K562 (cell line): ENCODE data around the gene HCN1. TPM values are rescaled to one million over a fixed set of nuclear protein-coding genes. Genes with fewer than 3 reads are reported as not detected.

ENCODE experiments used
- ATAC-seq: fragments of 200-7000 bp; cut with Tn5 transposase; 3 replicates; pipeline ENCODE4 v1.9.1; 2020; ENCODE audit warnings: moderate library complexity
- BruUV-seq: library from RNA; stranded (reverse); fragments of 400-500 nt; replicated peaks from 2 replicates; lab custom pipeline; 2021; lab: Mats Ljungman, UMichigan
- CTCF ChIA-PET: fragments of 300-600 bp; formaldehyde crosslinking; extraction: SDS; loops from one replicate; lab custom pipeline; 2021; ENCODE audit warnings: low intra/inter-chr PET ratio; lab: Yijun Ruan, JAX
- POLR2A ChIA-PET: fragments of 300-600, 350-650 bp; sonication (Branson Sonifier 250); formaldehyde crosslinking; extraction: SDS; loops from one replicate; lab custom pipeline; 2021; ENCODE audit warnings: antibody characterized with exemption, inconsistent platforms; lab: Yijun Ruan, JAX
- DNase-seq, 4 experiments: peaks; one replicate each; pipeline versions ENCODE4 v3.0.0 to v3.0.0-alpha.2; 2011 to 2018; ENCODE audit warnings: low spot score in 3 of 4, mixed read lengths in 3 of 4; ENCODE audit errors: extremely low read depth in 1 of 4
- FAIRE-seq: peaks from 2 replicates; lab custom pipeline; 2011; peaks lifted over from hg19 to GRCh38; lab: Jason Lieb, UNC
- H2AFZ ChIP-seq: 2 replicates; pipeline ENCODE4 v1.6.0; 2011; ENCODE audit warnings: low read depth, low read length, control low read depth, inconsistent platforms
- H3K27ac ChIP-seq: fragments of 200-600 bp; 3 replicates; pipeline ENCODE4 v1.8.0; 2011; ENCODE audit warnings: low read depth, mild to moderate bottlenecking, control low read depth, inconsistent platforms, low read length, moderate library complexity, mixed read lengths; ENCODE audit errors: extremely low read depth
- H3K27me3 ChIP-seq, 2 experiments: fragments of 300-600 bp in 1 of 2; 2 replicates in 1 of 2; 3 replicates in 1 of 2; pipeline versions ENCODE4 v1.6.0 to v1.8.0; 2011; ENCODE audit warnings: inconsistent platforms in 2 of 2, low read length in 2 of 2, mild to moderate bottlenecking in 1 of 2, mixed read lengths in 1 of 2, moderate library complexity in 1 of 2; ENCODE audit not compliant: control insufficient read depth in 2 of 2, insufficient read depth in 2 of 2
- H3K36me3 ChIP-seq: fragments of 300-600 bp; 3 replicates; pipeline ENCODE4 v1.8.0; 2011; ENCODE audit warnings: mild to moderate bottlenecking, low read length, inconsistent platforms; ENCODE audit not compliant: control insufficient read depth, insufficient read depth
- H3K4me1 ChIP-seq, 2 experiments: fragments of 200-600 bp in 1 of 2; replicated peaks in 1 of 2; 2 replicates in 1 of 2; 3 replicates in 1 of 2; pipeline versions ENCODE4 v1.5.1 to v1.8.0; 2011; ENCODE audit warnings: inconsistent platforms in 2 of 2, low read length in 2 of 2, mild to moderate bottlenecking in 1 of 2, mixed read lengths in 1 of 2, moderate library complexity in 1 of 2; ENCODE audit not compliant: control insufficient read depth in 2 of 2, insufficient read depth in 2 of 2
- H3K4me2 ChIP-seq: 2 replicates; pipeline ENCODE4 v1.6.1; 2011; ENCODE audit warnings: low read length, control low read depth, inconsistent platforms, mixed read lengths; ENCODE audit not compliant: insufficient read depth
- H3K4me3 ChIP-seq: fragments of 200-600 bp; sonication (generic), shearing (Covaris generic); 2 replicates; pipeline ENCODE4 v1.5.1; 2016; ENCODE audit warnings: control low read depth, inconsistent platforms
- H3K79me2 ChIP-seq: fragments of 200-600 bp; 3 replicates; pipeline ENCODE4 v1.8.0; 2011; ENCODE audit warnings: low read length, inconsistent platforms; ENCODE audit not compliant: control insufficient read depth, insufficient read depth
- H3K9ac ChIP-seq, 2 experiments: 2 replicates each; pipeline versions ENCODE4 v1.6.0 to v1.6.1; 2011; ENCODE audit warnings: low read depth in 2 of 2, low read length in 2 of 2, control low read depth in 1 of 2, inconsistent platforms in 1 of 2, mild to moderate bottlenecking in 1 of 2, mixed read lengths in 1 of 2; ENCODE audit not compliant: insufficient read depth in 1 of 2
- H3K9me1 ChIP-seq: one replicate; pipeline ENCODE4 v1.6.0; 2011; ENCODE audit warnings: inconsistent platforms, mild to moderate bottlenecking, low read length, moderate library complexity; ENCODE audit not compliant: control insufficient read depth, insufficient read depth
- H3K9me3 ChIP-seq: replicated peaks from 2 replicates; pipeline ENCODE4 v1.5.1; 2011; ENCODE audit warnings: low read depth, low read length, inconsistent platforms; ENCODE audit not compliant: control insufficient read depth, insufficient read depth
- H4K20me1 ChIP-seq: replicated peaks from 2 replicates; pipeline ENCODE4 v1.6.1; 2011; ENCODE audit warnings: low read length, inconsistent platforms, mixed read lengths; ENCODE audit not compliant: control insufficient read depth, insufficient read depth
- ELF1 ChIP-seq: fragments of 200-800 bp; sonication (Bioruptor generic); IDR thresholded peaks from 2 replicates; pipeline ENCODE4 v1.6.1; 2016; ENCODE audit warnings: missing genetic modification characterization, missing compliant biosample characterization
- ETS1 ChIP-seq: conservative IDR thresholded peaks from 2 replicates; pipeline ENCODE4 v1.6.1; 2011; ENCODE audit warnings: low read depth, mild to moderate bottlenecking, low read length; ENCODE audit not compliant: control insufficient read depth
- HINFP ChIP-seq: fragments of 450-650 bp; conservative IDR thresholded peaks from 2 replicates; pipeline ENCODE4 v1.6.1; 2016; ENCODE audit warnings: missing genetic modification characterization, low read depth, mild to moderate bottlenecking, control low read depth, missing compliant biosample characterization
- JUN ChIP-seq, 2 experiments: sonication (generic) in 1 of 2; formaldehyde crosslinking in 1 of 2; IDR thresholded peaks; 2 replicates each; pipeline versions ENCODE4 v1.6.1 to v1.8.0; 2012 to 2022; ENCODE audit warnings: borderline replicate concordance in 2 of 2, mild to moderate bottlenecking in 2 of 2, improper control_type of control experiment in 1 of 2, low read depth in 1 of 2, low read length in 1 of 2, missing genetic modification reagents in 1 of 2
- KDM5B ChIP-seq: fragments of 200-600 bp; sonication (generic); IDR thresholded peaks from 2 replicates; pipeline ENCODE4 v1.6.1; 2012; ENCODE audit warnings: low read depth, mild to moderate bottlenecking, moderate library complexity, low read length, control low read depth, inconsistent platforms; ENCODE audit not compliant: insufficient replicate concordance
- PHF8 ChIP-seq: fragments of 200-600 bp; sonication (generic); IDR thresholded peaks from 2 replicates; pipeline ENCODE4 v1.6.1; 2012; ENCODE audit warnings: mixed run types, mild to moderate bottlenecking, inconsistent platforms, low read length, moderate library complexity, borderline replicate concordance
- RFX1 ChIP-seq: fragments of 450-650 bp; IDR thresholded peaks from 2 replicates; pipeline ENCODE4 v1.6.1; 2016; ENCODE audit warnings: mild to moderate bottlenecking, moderate library complexity
- RFX7 ChIP-seq: fragments of 250-450 bp; sonication (Bioruptor Pico); IDR thresholded peaks from 2 replicates; pipeline ENCODE4 v1.5.1; 2021; ENCODE audit warnings: mild to moderate bottlenecking
- STAG1 ChIP-seq: sonication (generic); formaldehyde crosslinking; IDR thresholded peaks from 2 replicates; pipeline ENCODE4 v1.5.0; 2020; ENCODE audit warnings: missing genetic modification reagents, borderline replicate concordance
- in situ Hi-C: fragments of 300-500 bp; cut with MboI; formaldehyde crosslinking; loops from 4 replicates; pipeline ENCODE4 v1.15.0; 2018; ENCODE audit warnings: inconsistent platforms, mixed read lengths
- intact Hi-C: fragments of 100-400 bp; cut with micrococcal nuclease; formaldehyde crosslinking; loops from 2 replicates; pipeline ENCODE4 v1.14.2; 2022
- polyA plus RNA-seq, 8 experiments: library from polyadenylated mRNA; depleted of rRNA in 4 of 8; stranded (reverse) in 5 of 8; unstranded in 3 of 8; fragments of >200 nt; fragmentation: Nextera tagmentation in 2 of 8; fragmentation: Illumina TruSeq in 1 of 8; extraction: Ambion mirVana in 2 of 8; extraction: Trizol in 1 of 8; gene quantifications; 2 replicates each; pipeline versions ENCODE4 v1.2.1 to v1.2.3, GENCODE V29; 2011 to 2014; ENCODE audit warnings: inconsistent platforms in 1 of 8, missing spikeins in 1 of 8
- total RNA-seq, 7 experiments: library from RNA; depleted of rRNA in 6 of 7; stranded (reverse); fragments of >200 nt in 6 of 7; fragmentation: Illumina TruSeq in 2 of 7; extraction: Trizol in 2 of 7; gene quantifications; 2 replicates each; pipeline versions ENCODE4 v1.2.1 to v1.2.3, GENCODE V29; 2011 to 2021; ENCODE audit warnings: low replicate concordance in 1 of 7
- TF ChIP-seq, protein P1 (sequence below): sonication (generic); formaldehyde crosslinking; IDR thresholded peaks from 2 replicates; pipeline ENCODE4 v1.8.0; 2022; ENCODE audit warnings: missing genetic modification reagents, mild to moderate bottlenecking, moderate library complexity, borderline replicate concordance
- TF ChIP-seq, protein P2 (sequence below): sonication (generic); formaldehyde crosslinking; IDR thresholded peaks from 2 replicates; pipeline ENCODE4 v1.9.0; 2022; ENCODE audit warnings: mild to moderate bottlenecking, missing genetic modification reagents

Gene HCN1
- total and polyA plus RNA-seq, 9 of the 15 experiments (the other 6 are each of a cell fraction or from before 2014, with no cell fraction given), result not detected

GRCh38 chr5:45335346-45335745 is 360.8 kb downstream of the HCN1 start:
- intact Hi-C loops, result no loop called here
- H3K79me2 ChIP-seq, result no peaks in the 10 kb centered on the region
- TF ChIP-seq, protein P1, sequence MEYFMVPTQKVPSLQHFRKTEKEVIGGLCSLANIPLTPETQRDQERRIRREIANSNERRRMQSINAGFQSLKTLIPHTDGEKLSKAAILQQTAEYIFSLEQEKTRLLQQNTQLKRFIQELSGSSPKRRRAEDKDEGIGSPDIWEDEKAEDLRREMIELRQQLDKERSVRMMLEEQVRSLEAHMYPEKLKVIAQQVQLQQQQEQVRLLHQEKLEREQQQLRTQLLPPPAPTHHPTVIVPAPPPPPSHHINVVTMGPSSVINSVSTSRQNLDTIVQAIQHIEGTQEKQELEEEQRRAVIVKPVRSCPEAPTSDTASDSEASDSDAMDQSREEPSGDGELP (CRISPR knock-in tag), result no peak
- TF ChIP-seq, protein P2, sequence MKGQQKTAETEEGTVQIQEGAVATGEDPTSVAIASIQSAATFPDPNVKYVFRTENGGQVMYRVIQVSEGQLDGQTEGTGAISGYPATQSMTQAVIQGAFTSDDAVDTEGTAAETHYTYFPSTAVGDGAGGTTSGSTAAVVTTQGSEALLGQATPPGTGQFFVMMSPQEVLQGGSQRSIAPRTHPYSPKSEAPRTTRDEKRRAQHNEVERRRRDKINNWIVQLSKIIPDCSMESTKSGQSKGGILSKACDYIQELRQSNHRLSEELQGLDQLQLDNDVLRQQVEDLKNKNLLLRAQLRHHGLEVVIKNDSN (CRISPR knock-in tag), result no peak
- TF ChIP-seq RFX7 (CRISPR knock-in tag), result no peak
- no peak for TF ChIP-seq ETS1
- no peak for TF ChIP-seq JUN (IDR thresholded peaks at IDR 0.05; ENCODE audit: borderline replicate concordance, low read depth, low read length)
- no peak for TF ChIP-seq JUN (CRISPR knock-in tag; IDR thresholded peaks at IDR 0.05; ENCODE audit: borderline replicate concordance)
- no peak for TF ChIP-seq RFX1
- no peak for TF ChIP-seq PHF8
- TF ChIP-seq KDM5B, result no peak
- TF ChIP-seq ELF1 (tag), result no peak
- no peak for TF ChIP-seq STAG1 (CRISPR knock-in tag)
- no peak for TF ChIP-seq HINFP (tag)
- H3K4me3 ChIP-seq, result no peak overlapping the region
- in situ Hi-C loops, result no loop called here
- no peaks in the 10 kb centered on the region for H3K27me3 ChIP-seq
- no peak overlapping the region for H3K4me2 ChIP-seq
- DNase-seq (no peak), FAIRE-seq (no peak), ATAC-seq (no peak)
- no peak overlapping the region for H3K27ac ChIP-seq
- CTCF ChIA-PET, result no interaction called here
- no peak overlapping the region for H3K9ac ChIP-seq
- no peaks in the 10 kb centered on the region for H4K20me1 ChIP-seq
- H3K9me1 ChIP-seq, result no peaks in the 10 kb centered on the region
- no peaks in the 10 kb centered on the region for H3K4me1 ChIP-seq
- POLR2A ChIA-PET, result no interaction called here
- no TSS peak for BruUV-seq
- H2AFZ ChIP-seq, result no peak overlapping the region
- H3K9me3 ChIP-seq, result peaks cover 5% of the 10 kb centered on the region
- H3K36me3 ChIP-seq, result no peaks in the 10 kb centered on the region
